ENCODE data around the gene CNOT11. TPM values are rescaled to one million over a fixed set of nuclear protein-coding genes. Genes with fewer than 3 reads are reported as not detected.

Gene CNOT11
- total and polyA plus RNA-seq, 2 of the 13 experiments (the other 11 are each of a cell fraction or from before 2014, with no cell fraction given), result 114 to 209 TPM

DNA sequence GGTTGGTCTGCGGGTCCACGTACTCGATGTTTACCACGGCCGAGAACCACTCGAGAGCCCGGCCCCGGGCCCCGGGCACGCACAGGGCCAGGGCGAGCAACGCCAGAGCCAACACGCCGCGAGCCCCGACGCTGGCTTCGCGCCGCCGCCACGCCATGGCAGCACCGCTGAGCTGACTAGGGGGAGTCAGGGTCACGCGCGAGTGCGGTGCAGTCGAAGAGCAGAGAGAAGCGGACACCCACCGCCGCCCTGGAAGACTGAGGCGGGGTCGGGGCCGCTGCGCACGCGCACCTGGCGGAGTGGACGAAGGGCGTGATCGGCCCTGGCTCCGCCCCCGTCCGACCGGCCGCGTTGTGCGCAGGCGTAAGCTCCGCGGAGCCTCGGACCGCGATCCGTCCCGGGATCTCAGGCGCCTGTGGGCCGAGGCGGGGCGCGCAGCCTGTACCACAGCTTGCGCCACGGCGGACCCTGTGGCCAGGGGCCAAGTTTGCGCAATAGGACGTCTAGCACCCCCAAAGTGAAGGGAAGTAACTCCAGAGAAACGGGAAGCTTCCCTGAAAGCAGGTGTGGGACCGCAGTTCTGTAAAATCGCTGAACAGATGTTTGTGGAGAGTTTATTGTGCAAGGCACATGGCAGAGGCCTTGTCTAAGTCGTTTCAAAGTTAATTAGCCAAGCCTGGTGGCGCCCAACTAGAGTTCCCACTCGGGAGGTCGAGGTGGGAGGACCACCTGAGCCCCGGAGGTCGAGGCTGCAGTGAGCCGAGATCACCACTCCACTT is 55.9 kb downstream of the CNOT11 start, which contains the start of gene RNF149 (continued):
- TF ChIP-seq EHMT2 (IDR thresholded peaks at IDR 0.05; ENCODE audit: borderline replicate concordance, low read depth, low read length) (no peak; the same call in 1 of the 2 replicates), GABPB1 (CRISPR knock-in tag; IDR thresholded peaks at IDR 0.05) (peak; percentile 80), TBP (CRISPR knock-in tag; IDR thresholded peaks at IDR 0.05) (peak; percentile 64; the same call in 1 of the 2 replicates), ZSCAN21 (CRISPR knock-in tag; IDR thresholded peaks at IDR 0.05; ENCODE audit: borderline replicate concordance) (peak; percentile 79), RXRA (CRISPR knock-in tag; IDR thresholded peaks at IDR 0.05) (peak; percentile 79), EZH2 (conservative IDR thresholded peaks at IDR 0.05; ENCODE audit: low read depth, low read length) (no peak), ATRX (CRISPR knock-in tag; IDR thresholded peaks at IDR 0.05; ENCODE audit: borderline replicate concordance) (no peak), RBAK (CRISPR knock-in tag; IDR thresholded peaks at IDR 0.05) (0 out of 2 replicates have a peak, but pooled peaks have one; percentile 60), NFYB (CRISPR knock-in tag; IDR thresholded peaks at IDR 0.05) (no peak), CHD4 (IDR thresholded peaks at IDR 0.05; ENCODE audit: borderline replicate concordance, low read length) (no peak), TAF15 (IDR thresholded peaks at IDR 0.05; ENCODE audit: low read depth, low read length, poor library complexity, severe bottlenecking) (no peak), RAD21 (CRISPR knock-in tag; IDR thresholded peaks at IDR 0.05) (peak; percentile 49), NAIF1 (CRISPR knock-in tag; IDR thresholded peaks at IDR 0.05; ENCODE audit: borderline replicate concordance) (peak; percentile 63; the same call in 1 of the 2 replicates), SNAI1 (CRISPR knock-in tag; IDR thresholded peaks at IDR 0.05; ENCODE audit: borderline replicate concordance) (peak; percentile 97)
- TF ChIP-seq, protein P1, sequence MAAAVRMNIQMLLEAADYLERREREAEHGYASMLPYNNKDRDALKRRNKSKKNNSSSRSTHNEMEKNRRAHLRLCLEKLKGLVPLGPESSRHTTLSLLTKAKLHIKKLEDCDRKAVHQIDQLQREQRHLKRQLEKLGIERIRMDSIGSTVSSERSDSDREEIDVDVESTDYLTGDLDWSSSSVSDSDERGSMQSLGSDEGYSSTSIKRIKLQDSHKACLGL (CRISPR knock-in tag; IDR thresholded peaks at IDR 0.05), result peak; percentile 92
- TF ChIP-seq, protein P2, sequence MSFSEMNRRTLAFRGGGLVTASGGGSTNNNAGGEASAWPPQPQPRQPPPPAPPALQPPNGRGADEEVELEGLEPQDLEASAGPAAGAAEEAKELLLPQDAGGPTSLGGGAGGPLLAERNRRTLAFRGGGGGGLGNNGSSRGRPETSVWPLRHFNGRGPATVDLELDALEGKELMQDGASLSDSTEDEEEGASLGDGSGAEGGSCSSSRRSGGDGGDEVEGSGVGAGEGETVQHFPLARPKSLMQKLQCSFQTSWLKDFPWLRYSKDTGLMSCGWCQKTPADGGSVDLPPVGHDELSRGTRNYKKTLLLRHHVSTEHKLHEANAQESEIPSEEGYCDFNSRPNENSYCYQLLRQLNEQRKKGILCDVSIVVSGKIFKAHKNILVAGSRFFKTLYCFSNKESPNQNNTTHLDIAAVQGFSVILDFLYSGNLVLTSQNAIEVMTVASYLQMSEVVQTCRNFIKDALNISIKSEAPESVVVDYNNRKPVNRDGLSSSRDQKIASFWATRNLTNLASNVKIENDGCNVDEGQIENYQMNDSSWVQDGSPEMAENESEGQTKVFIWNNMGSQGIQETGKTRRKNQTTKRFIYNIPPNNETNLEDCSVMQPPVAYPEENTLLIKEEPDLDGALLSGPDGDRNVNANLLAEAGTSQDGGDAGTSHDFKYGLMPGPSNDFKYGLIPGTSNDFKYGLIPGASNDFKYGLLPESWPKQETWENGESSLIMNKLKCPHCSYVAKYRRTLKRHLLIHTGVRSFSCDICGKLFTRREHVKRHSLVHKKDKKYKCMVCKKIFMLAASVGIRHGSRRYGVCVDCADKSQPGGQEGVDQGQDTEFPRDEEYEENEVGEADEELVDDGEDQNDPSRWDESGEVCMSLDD (CRISPR knock-in tag; IDR thresholded peaks at IDR 0.05; ENCODE audit: borderline replicate concordance), result peak; percentile 100
- TF ChIP-seq, protein P3, sequence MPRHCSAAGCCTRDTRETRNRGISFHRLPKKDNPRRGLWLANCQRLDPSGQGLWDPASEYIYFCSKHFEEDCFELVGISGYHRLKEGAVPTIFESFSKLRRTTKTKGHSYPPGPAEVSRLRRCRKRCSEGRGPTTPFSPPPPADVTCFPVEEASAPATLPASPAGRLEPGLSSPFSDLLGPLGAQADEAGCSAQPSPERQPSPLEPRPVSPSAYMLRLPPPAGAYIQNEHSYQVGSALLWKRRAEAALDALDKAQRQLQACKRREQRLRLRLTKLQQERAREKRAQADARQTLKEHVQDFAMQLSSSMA (CRISPR knock-in tag; IDR thresholded peaks at IDR 0.05), result peak; percentile 89
- TF ChIP-seq, protein P4, sequence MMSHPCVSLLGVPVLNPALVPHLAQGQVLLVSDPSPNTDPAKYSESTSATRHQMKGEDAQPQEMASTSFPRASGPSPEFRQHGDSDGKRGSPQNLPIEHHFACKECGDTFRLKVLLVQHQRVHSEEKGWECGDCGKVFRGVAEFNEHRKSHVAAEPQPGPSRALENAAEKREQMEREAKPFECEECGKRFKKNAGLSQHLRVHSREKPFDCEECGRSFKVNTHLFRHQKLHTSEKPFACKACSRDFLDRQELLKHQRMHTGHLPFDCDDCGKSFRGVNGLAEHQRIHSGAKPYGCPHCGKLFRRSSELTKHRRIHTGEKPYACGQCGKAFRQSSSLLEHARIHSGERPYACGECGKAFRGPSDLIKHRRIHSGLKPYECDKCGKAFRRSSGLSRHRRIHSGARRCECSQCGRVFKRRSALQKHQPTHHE (CRISPR knock-in tag; IDR thresholded peaks at IDR 0.05; ENCODE audit: borderline replicate concordance), result peak; percentile 98
- TF ChIP-seq, protein P5, sequence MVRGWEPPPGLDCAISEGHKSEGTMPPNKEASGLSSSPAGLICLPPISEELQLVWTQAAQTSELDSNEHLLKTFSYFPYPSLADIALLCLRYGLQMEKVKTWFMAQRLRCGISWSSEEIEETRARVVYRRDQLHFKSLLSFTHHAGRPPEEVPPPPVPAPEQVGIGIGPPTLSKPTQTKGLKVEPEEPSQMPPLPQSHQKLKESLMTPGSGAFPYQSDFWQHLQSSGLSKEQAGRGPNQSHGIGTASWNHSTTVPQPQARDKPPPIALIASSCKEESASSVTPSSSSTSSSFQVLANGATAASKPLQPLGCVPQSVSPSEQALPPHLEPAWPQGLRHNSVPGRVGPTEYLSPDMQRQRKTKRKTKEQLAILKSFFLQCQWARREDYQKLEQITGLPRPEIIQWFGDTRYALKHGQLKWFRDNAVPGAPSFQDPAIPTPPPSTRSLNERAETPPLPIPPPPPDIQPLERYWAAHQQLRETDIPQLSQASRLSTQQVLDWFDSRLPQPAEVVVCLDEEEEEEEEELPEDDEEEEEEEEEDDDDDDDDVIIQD (CRISPR knock-in tag; IDR thresholded peaks at IDR 0.05; ENCODE audit: low read depth), result peak; percentile 80; the same call in 1 of the 2 replicates
- TF ChIP-seq, protein P6, sequence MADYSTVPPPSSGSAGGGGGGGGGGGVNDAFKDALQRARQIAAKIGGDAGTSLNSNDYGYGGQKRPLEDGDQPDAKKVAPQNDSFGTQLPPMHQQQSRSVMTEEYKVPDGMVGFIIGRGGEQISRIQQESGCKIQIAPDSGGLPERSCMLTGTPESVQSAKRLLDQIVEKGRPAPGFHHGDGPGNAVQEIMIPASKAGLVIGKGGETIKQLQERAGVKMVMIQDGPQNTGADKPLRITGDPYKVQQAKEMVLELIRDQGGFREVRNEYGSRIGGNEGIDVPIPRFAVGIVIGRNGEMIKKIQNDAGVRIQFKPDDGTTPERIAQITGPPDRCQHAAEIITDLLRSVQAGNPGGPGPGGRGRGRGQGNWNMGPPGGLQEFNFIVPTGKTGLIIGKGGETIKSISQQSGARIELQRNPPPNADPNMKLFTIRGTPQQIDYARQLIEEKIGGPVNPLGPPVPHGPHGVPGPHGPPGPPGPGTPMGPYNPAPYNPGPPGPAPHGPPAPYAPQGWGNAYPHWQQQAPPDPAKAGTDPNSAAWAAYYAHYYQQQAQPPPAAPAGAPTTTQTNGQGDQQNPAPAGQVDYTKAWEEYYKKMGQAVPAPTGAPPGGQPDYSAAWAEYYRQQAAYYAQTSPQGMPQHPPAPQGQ (CRISPR knock-in tag; IDR thresholded peaks at IDR 0.05; ENCODE audit: borderline replicate concordance), result no peak; the same call in 1 of the 2 replicates

Data from HepG2 (cell line).